Activated CD8-positive, alpha-beta T cell treated with anti-CD3 and anti-CD28 coated beads, Interleukin-2, amount 10 ng/mL, durations not matched to agents 7 days and 5 days (primary cell): ENCODE measurements around the gene SP100. TPM values are rescaled to one million over a fixed set of nuclear protein-coding genes. Genes with fewer than 3 reads are reported as not detected.
"Not testable (repeated sequence)": the region's sequence is repeated elsewhere in the genome, so short reads cannot be mapped to it uniquely, and the experiment has no call there.

Experiments
- ATAC-seq: fragments of 150-1000 bp; cut with Tn5 transposase; one replicate; pipeline ENCODE4 v1.10.0; 2021; ENCODE audit warnings: moderate library complexity
- CTCF ChIA-PET: fragments of 350-600 bp; sonication (Branson Sonifier 250); formaldehyde crosslinking; loops from one replicate; lab custom pipeline; 2021; ENCODE audit warnings: antibody characterized with exemption; lab: Charles Lee
- POLR2A ChIA-PET: fragments of 350-600 bp; sonication (Branson Sonifier 250); formaldehyde crosslinking; loops from one replicate; lab custom pipeline; 2021; ENCODE audit warnings: antibody characterized with exemption; lab: Charles Lee
- DNase-seq: peaks from one replicate; pipeline ENCODE4 v3.0.0-alpha.2; 2020
- H3K27ac Mint-ChIP-seq: one replicate; pipeline ENCODE4 v1.8.0; 2021; ENCODE audit warnings: mild to moderate bottlenecking, mixed read lengths
- H3K27me3 Mint-ChIP-seq: one replicate; pipeline ENCODE4 v1.8.0; 2021; ENCODE audit warnings: low read depth, mixed read lengths
- H3K36me3 Mint-ChIP-seq: one replicate; pipeline ENCODE4 v1.8.0; 2021; ENCODE audit warnings: low read depth, mixed read lengths
- H3K4me1 Mint-ChIP-seq: one replicate; pipeline ENCODE4 v1.8.0; 2021; ENCODE audit warnings: low read depth, mixed read lengths
- H3K4me3 Mint-ChIP-seq: one replicate; pipeline ENCODE4 v1.8.0; 2021; ENCODE audit warnings: mild to moderate bottlenecking, mixed read lengths
- H3K9me3 Mint-ChIP-seq: one replicate; pipeline ENCODE4 v1.8.0; 2022; ENCODE audit warnings: mixed read lengths; ENCODE audit not compliant: insufficient read depth
- total RNA-seq, 2 experiments: library from RNA; stranded (reverse); gene quantifications; one replicate each; pipeline ENCODE4 v1.2.3, GENCODE V29; 2021

SP100 gene
- total RNA-seq, 2 experiments from 2014 or later = 295 to 309 TPM

- no peaks in the 10 kb centered on the region for H3K27me3 Mint-ChIP-seq
- H3K4me3 Mint-ChIP-seq = no peak overlapping the region
- CTCF ChIA-PET = interaction anchor here (0.6 to 1.6 kb wide), 6 partner anchors 9 to 353 kb away, joined by 3 to 5 read pairs (median 3); no protein-coding TSS in a partner anchor
- ATAC-seq (no peak), DNase-seq (no peak)
- H3K27ac Mint-ChIP-seq = peak overlapping the region; percentile 65
- peaks cover 88% of the 10 kb centered on the region for H3K36me3 Mint-ChIP-seq
- peaks cover 39% of the 10 kb centered on the region for H3K4me1 Mint-ChIP-seq
- H3K9me3 Mint-ChIP-seq = peaks cover 9% of the 10 kb centered on the region
- POLR2A ChIA-PET = no interaction called here
These were observed 55.1 kb downstream of the SP100 start for GRCh38 chr2:230471074-230471473.

GRCh38 chr2:230472621-230473018, 56.6 kb downstream of the SP100 start:
- Mint-ChIP-seq H3K27ac (peak overlapping the region; percentile 76), H3K4me3 (no peak overlapping the region), H3K9me3 (peaks cover 9% of the 10 kb centered on the region), H3K4me1 (peaks cover 37% of the 10 kb centered on the region), H3K27me3 (no peaks in the 10 kb centered on the region), H3K36me3 (peaks cover 79% of the 10 kb centered on the region)
- DNase-seq = no peak
- POLR2A ChIA-PET = no interaction called here
- CTCF ChIA-PET = no interaction called here
- peak; percentile 43 for ATAC-seq

- Mint-ChIP-seq H3K4me3 (no peak overlapping the region), H3K4me1 (peaks cover 37% of the 10 kb centered on the region), H3K27me3 (no peaks in the 10 kb centered on the region), H3K36me3 (peaks cover 76% of the 10 kb centered on the region), H3K9me3 (peaks cover 9% of the 10 kb centered on the region), H3K27ac (peak overlapping the region; percentile 76)
- peak; percentile 79 for ATAC-seq
- POLR2A ChIA-PET = interaction anchor here (1.0 kb wide), 1 partner anchor 56 kb away, joined by 3 read pairs; no protein-coding TSS in a partner anchor
- CTCF ChIA-PET = interaction anchor here (1.2 to 1.4 kb wide), 2 partner anchors 16 to 157 kb away, joined by 3 to 4 read pairs; no protein-coding TSS in a partner anchor
- peak; percentile 61 for DNase-seq
These were observed 57.4 kb downstream of the SP100 start for GRCh38 chr2:230473378-230473777.

- Mint-ChIP-seq H3K9me3 (peaks cover 9% of the 10 kb centered on the region), H3K27me3 (no peaks in the 10 kb centered on the region), H3K4me1 (peaks cover 37% of the 10 kb centered on the region), H3K4me3 (no peak overlapping the region), H3K27ac (no peak overlapping the region), H3K36me3 (peaks cover 81% of the 10 kb centered on the region)
- CTCF ChIA-PET = no interaction called here
- no peak for DNase-seq
- no peak for ATAC-seq
- POLR2A ChIA-PET = no interaction called here
These were observed 59.1 kb downstream of the SP100 start for GRCh38 chr2:230475143-230475542.

GRCh38 chr2:230485801-230486341, 69.9 kb downstream of the SP100 start:
- Mint-ChIP-seq H3K4me1 (peaks cover 5% of the 10 kb centered on the region), H3K27me3 (no peaks in the 10 kb centered on the region), H3K9me3 (peaks cover 10% of the 10 kb centered on the region), H3K36me3 (peaks cover 90% of the 10 kb centered on the region), H3K27ac (no peak overlapping the region), H3K4me3 (no peak overlapping the region)
- ATAC-seq (no peak), DNase-seq (no peak)
- CTCF ChIA-PET = no interaction called here
- POLR2A ChIA-PET = no interaction called here

- H3K27me3 Mint-ChIP-seq, DNase-seq, ATAC-seq, POLR2A ChIA-PET, CTCF ChIA-PET, H3K27ac Mint-ChIP-seq, H3K4me3 Mint-ChIP-seq: not testable (repeated sequence)
- Mint-ChIP-seq H3K36me3 (peaks cover 92% of the 10 kb centered on the region), H3K4me1 (peaks cover 35% of the 10 kb centered on the region), H3K9me3 (peaks cover 10% of the 10 kb centered on the region)
These were observed 75.2 kb downstream of the SP100 start for GRCh38 chr2:230491219-230491618.

- no peak overlapping the region for H3K27ac Mint-ChIP-seq
- ATAC-seq = no peak
- peaks cover 41% of the 10 kb centered on the region for H3K4me1 Mint-ChIP-seq
- ChIA-PET CTCF (interaction anchor here (0.9 kb wide), 1 partner anchor 45 kb away, joined by 3 read pairs; no protein-coding TSS in a partner anchor), POLR2A (no interaction called here)
- peaks cover 91% of the 10 kb centered on the region for H3K36me3 Mint-ChIP-seq
- H3K4me3 Mint-ChIP-seq = no peak overlapping the region
- H3K9me3 Mint-ChIP-seq = peaks cover 10% of the 10 kb centered on the region
- no peak for DNase-seq
- no peaks in the 10 kb centered on the region for H3K27me3 Mint-ChIP-seq
These were observed 76.1 kb downstream of the SP100 start for GRCh38 chr2:230492107-230492506.

GRCh38 chr2:230494980-230495379, 79.0 kb downstream of the SP100 start:
- Mint-ChIP-seq H3K27ac (no peak overlapping the region), H3K36me3 (peaks cover 88% of the 10 kb centered on the region), H3K4me1 (peaks cover 55% of the 10 kb centered on the region), H3K4me3 (no peak overlapping the region), H3K9me3 (no peaks in the 10 kb centered on the region), H3K27me3 (no peaks in the 10 kb centered on the region)
- CTCF ChIA-PET = interaction anchor here (0.9 to 2.6 kb wide), 2 partner anchors 10 to 116 kb away, joined by 3 to 7 read pairs; no protein-coding TSS in a partner anchor
- POLR2A ChIA-PET = no interaction called here
- ATAC-seq (no peak), DNase-seq (no peak)

- Mint-ChIP-seq H3K27me3 (no peaks in the 10 kb centered on the region), H3K27ac (peak overlapping the region; percentile 91), H3K4me1 (peaks cover 47% of the 10 kb centered on the region), H3K4me3 (peak overlapping the region; percentile 50), H3K9me3 (no peaks in the 10 kb centered on the region), H3K36me3 (peaks cover 86% of the 10 kb centered on the region)
- ATAC-seq (peak; percentile 61), DNase-seq (no peak)
- POLR2A ChIA-PET = no interaction called here
- CTCF ChIA-PET = no interaction called here
These were observed 80.9 kb downstream of the SP100 start for GRCh38 chr2:230496891-230497290.

- Mint-ChIP-seq H3K4me1 (peaks cover 39% of the 10 kb centered on the region), H3K36me3 (peaks cover 90% of the 10 kb centered on the region), H3K27ac (peak overlapping the region; percentile 73), H3K9me3 (no peaks in the 10 kb centered on the region), H3K27me3 (no peaks in the 10 kb centered on the region), H3K4me3 (no peak overlapping the region)
- ChIA-PET CTCF (no interaction called here), POLR2A (interaction anchor here (0.5 kb wide), 1 partner anchor 11 kb away, joined by 3 read pairs; no protein-coding TSS in a partner anchor)
- no peak for DNase-seq
- ATAC-seq = no peak
These were observed 82.6 kb downstream of the SP100 start for GRCh38 chr2:230498506-230499107.

GRCh38 chr2:230502593-230502992, 86.6 kb downstream of the SP100 start:
- H3K27me3 Mint-ChIP-seq = no peaks in the 10 kb centered on the region
- ATAC-seq (no peak), DNase-seq (no peak)
- no peaks in the 10 kb centered on the region for H3K9me3 Mint-ChIP-seq
- ChIA-PET CTCF (no interaction called here), POLR2A (no interaction called here)
- no peak overlapping the region for H3K27ac Mint-ChIP-seq
- H3K36me3 Mint-ChIP-seq = peaks cover 89% of the 10 kb centered on the region
- no peak overlapping the region for H3K4me3 Mint-ChIP-seq
- peaks cover 11% of the 10 kb centered on the region for H3K4me1 Mint-ChIP-seq

- H3K4me3 Mint-ChIP-seq = no peak overlapping the region
- no peak overlapping the region for H3K27ac Mint-ChIP-seq
- H3K9me3 Mint-ChIP-seq = no peaks in the 10 kb centered on the region
- POLR2A ChIA-PET = no interaction called here
- ATAC-seq (no peak), DNase-seq (no peak)
- peaks cover 87% of the 10 kb centered on the region for H3K36me3 Mint-ChIP-seq
- CTCF ChIA-PET = interaction anchor here (0.6 kb wide), 1 partner anchor 708 kb away, joined by 3 read pairs; no protein-coding TSS in a partner anchor
- H3K4me1 Mint-ChIP-seq = peaks cover 4% of the 10 kb centered on the region
- H3K27me3 Mint-ChIP-seq = no peaks in the 10 kb centered on the region
These were observed 87.8 kb downstream of the SP100 start for GRCh38 chr2:230503798-230504197.
